ENCODE data around the gene CT55.
"Not testable (repeated sequence)": the region's sequence is repeated elsewhere in the genome, so short reads cannot be mapped to it uniquely, and the experiment has no call there.

CT55 gene, protein sequence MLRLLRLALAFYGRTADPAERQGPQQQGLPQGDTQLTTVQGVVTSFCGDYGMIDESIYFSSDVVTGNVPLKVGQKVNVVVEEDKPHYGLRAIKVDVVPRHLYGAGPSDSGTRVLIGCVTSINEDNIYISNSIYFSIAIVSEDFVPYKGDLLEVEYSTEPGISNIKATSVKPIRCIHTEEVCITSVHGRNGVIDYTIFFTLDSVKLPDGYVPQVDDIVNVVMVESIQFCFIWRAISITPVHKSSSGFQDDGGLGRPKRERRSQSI

DNA sequence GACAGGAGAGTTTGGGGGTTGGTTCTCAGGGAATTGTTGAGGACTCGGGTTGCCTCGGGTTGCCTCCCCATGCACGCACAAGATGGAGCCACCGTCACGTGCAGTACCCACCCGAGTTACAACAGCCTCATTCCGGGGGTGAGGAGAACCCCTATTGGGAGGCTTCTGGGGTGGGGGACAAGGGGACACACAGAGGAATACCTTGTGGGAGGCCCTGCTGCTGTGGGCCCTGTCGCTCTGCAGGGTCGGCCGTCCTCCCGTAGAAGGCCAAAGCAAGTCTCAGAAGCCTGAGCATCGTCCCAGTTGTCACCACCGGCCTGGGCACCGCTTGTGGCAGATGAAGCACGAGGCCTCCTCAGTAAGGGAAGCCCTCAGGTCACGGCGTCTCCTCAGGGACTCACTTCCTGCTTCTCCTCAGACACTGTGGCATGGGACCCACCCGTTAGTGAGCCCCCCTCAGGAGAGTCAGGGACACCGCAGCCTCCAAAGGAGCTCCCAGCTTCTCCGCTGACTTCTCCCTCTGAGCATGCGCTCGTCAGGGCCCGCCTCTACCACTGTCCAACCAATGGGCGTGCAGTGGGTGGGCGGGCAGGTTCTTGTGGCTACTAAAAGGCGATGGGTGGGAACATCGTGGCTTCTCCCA lies at the start of gene CT55:
TSS of gene CT55 (minus strand) at position 522 of the 643 bp plus-strand sequence. CDS start at position 295, 227 bp downstream.
- DNase-seq (ENCODE audit: low read depth in 1 of 2, low spot score in 1 of 2), result no peak
- in situ Hi-C loops (cut with HindIII; ENCODE audit: low pct_unique_long_range_greater_than_20kb, low sequenced_read_pairs), result no loop called here
- no peak for TF ChIP-seq JUND (IDR thresholded peaks at IDR 0.05; ENCODE audit: low read depth)

DNA sequence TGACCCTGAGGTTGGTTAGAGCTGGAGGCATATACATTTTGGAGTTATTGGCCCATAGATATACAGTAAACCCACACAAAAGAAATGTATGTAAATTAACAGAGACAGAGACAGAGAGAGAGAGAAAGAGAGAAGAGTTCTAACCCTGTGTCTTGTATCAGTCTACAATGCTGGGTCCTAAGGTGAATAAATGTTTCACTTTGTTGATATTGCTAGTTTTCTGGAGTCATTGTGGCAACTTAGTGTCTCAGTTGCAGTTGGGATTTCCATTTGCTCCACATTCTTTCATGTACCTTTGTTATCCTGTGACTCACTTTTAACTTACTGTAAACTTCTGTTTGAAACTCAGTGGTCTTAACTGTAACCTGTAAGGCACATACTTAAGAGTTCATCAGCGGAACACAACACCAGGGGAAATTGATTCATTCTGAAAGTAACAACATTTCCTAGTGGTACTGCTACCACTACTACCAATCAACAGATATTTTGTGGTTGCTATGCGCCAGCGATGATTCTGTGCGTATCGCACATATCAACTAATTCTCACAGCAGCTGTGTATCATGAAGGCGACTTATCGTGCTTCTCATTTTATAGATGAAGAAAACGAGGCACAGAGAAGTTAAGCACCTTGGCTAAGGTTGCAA lies 42.1 kb upstream of the CT55 start:
- in situ Hi-C loops (cut with HindIII; ENCODE audit: low pct_unique_long_range_greater_than_20kb, low sequenced_read_pairs), result no loop called here
- no peak for DNase-seq (ENCODE audit: low read depth in 1 of 2, low spot score in 1 of 2)
- no peak for TF ChIP-seq JUND (IDR thresholded peaks at IDR 0.05; ENCODE audit: low read depth)

DNA sequence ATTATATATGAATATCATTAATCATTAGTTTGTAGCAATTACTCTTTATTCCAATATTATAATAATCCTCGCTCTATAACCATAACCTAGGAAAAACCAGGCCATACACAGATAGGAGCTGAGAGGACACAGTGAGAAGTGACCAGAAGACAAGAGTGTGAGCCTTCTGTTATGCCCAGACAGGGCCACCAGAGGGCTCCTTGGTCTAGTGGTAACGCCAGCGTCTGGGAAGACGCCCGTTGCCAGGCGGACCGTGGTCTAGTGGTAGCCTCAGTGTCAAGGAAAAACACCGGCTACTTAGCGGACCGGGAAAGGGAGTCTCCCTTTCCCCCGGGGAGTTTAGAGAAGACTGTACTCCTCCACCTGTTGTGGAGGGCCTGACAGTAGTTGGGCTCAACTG lies 35.2 kb upstream of the CT55 start:
- in situ Hi-C loops (cut with HindIII; ENCODE audit: low pct_unique_long_range_greater_than_20kb, low sequenced_read_pairs), result not testable (repeated sequence)
- DNase-seq (ENCODE audit: low read depth in 1 of 2, low spot score in 1 of 2), result peak in 1 of 2 experiments; percentile 0

DNA sequence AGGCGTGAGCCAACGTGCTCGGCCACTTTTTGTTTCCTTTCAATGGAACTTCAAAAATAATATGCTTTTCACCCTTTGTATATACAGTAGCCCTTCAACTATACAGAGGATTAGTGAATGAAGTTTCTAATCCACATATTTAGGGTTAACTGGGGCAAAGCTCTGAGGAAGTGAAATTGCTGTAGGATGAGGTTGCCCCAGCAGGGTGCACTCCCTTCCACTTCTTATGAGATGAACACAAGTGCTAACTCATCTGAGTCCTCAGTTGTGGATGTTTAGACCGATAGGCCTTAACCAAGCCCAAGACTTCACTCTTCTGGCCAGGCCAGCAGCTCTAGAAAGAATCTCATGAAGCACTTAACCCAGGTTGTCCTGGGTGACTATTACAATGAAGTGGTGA lies 29.1 kb upstream of the CT55 start:
- no peak for DNase-seq (ENCODE audit: low read depth in 1 of 2, low spot score in 1 of 2)
- TF ChIP-seq JUND (IDR thresholded peaks at IDR 0.05; ENCODE audit: low read depth), result no peak
- in situ Hi-C loops (cut with HindIII; ENCODE audit: low pct_unique_long_range_greater_than_20kb, low sequenced_read_pairs), result no loop called here

DNA sequence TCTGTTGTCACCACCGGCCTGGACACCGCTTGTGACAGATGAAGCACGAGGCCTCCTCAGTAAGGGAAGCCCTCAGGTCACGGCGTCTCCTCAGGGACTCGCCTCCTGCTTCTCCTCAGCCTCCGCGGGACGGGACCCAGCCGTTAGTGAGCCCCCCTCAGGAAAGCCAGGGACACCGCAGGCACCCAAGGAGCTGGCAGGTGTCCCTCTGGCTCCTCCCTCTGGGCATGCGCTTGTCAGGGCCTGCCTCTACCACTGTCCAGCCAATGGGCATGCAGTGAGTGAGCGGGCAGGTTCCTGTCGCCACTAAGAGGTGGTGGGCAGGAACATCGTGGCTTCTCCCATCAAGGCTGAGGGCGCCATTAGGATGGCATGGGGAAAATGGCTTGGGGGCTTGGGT lies 23.5 kb upstream of the CT55 start:
- TF ChIP-seq JUND (IDR thresholded peaks at IDR 0.05; ENCODE audit: low read depth), result no peak

DNA sequence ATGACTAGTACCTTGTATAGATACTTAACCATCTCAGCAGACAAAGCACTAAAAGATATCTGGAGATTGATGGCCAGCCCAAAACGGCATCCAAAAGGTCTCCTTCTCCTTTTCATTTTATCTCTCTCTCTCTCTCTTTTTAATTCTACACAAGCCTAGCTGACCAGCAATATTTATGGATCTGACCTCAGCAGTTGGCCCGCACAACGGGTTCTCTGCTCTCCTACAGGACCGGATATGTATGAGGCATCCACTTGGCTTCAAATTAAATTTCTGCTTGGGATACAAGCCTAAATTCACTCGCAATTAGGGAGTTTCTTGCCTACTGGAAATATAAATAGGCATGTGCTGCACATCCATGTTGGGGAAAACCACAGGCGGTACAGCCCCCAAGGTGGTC lies 22.5 kb upstream of the CT55 start:
- no peak for DNase-seq (ENCODE audit: low read depth in 1 of 2, low spot score in 1 of 2)
- no peak for TF ChIP-seq JUND (IDR thresholded peaks at IDR 0.05; ENCODE audit: low read depth)
- in situ Hi-C loops (cut with HindIII; ENCODE audit: low pct_unique_long_range_greater_than_20kb, low sequenced_read_pairs), result no loop called here

More for the DNA sequence above, 23.5 kb upstream of the CT55 start:
- DNase-seq (ENCODE audit: low read depth in 1 of 2, low spot score in 1 of 2), result no peak
- in situ Hi-C loops (cut with HindIII; ENCODE audit: low pct_unique_long_range_greater_than_20kb, low sequenced_read_pairs), result no loop called here

DNA sequence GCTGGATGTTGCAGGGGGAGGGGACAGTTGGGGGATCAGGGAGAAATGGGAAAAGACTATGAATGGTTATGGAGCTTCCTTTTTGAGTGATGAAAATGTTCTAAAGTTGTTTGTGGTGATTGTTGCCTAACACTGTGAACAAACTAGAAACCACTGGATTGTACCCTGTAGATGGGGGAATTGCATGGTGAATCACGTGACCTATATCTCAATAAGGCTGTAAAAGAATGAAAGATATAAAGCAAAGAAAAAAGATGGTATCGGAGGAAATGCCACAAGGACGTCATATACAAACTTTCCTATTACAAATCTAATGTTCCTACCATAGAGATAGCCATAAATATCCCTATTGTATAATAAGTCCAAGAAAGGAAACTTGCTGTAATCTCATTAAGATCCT lies 20.6 kb upstream of the CT55 start:
- TF ChIP-seq JUND (IDR thresholded peaks at IDR 0.05; ENCODE audit: low read depth), result no peak
- in situ Hi-C loops (cut with HindIII; ENCODE audit: low pct_unique_long_range_greater_than_20kb, low sequenced_read_pairs), result no loop called here
- DNase-seq (ENCODE audit: low read depth in 1 of 2, low spot score in 1 of 2), result no peak

DNA sequence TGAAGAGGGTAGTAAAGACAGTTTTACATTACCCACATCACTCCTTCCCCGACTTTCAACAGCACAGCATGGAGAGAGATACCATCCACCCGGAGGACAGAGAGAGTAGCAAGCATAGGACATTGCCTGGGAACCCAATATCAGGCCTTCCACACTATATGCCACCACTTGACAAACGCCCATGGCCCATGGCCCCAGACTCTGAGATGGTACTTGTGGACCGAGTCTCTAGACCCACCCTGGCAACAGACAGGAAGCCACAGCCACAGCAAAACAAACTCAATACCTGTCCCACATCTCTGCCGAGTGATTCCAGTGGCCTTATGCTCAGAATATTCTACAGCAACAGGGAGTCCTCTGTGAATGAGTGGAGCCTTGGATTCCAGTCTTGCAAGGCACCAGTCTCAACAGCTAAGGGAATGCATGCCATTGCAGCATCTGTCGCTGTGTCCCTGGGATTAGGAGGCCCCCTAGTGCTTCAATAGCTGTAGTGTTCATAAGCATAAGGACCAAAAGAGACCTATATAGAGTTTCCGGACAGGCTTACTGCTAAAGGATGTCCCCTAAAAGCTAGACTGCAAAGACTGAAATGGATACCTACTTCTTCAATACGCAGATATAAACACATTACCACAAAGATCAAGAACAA lies 14.7 kb upstream of the CT55 start:
- peak; percentile 18 to 67 for DNase-seq (ENCODE audit: low read depth in 1 of 2, low spot score in 1 of 2)
- in situ Hi-C loops (cut with HindIII; ENCODE audit: low pct_unique_long_range_greater_than_20kb, low sequenced_read_pairs), result no loop called here
- TF ChIP-seq JUND (IDR thresholded peaks at IDR 0.05; ENCODE audit: low read depth), result no peak

DNA sequence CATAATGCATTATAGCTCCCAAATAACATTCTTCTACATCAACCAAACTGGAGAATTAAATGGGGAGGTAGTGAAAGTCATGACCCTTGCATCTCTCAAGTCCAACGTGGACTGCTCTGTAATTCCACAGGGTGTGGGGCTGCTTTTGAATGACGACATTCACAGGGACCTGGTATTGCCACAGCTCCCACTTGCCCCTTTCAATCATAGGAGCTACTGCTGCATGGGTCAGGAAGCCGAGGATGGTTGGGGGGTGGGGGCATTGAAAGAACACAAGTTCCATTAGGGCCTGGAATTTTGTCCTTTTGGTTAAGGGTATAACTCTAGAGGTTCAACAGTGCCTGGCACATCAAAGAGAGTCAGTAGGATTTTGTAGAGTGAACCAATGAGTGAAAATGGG lies 7.4 kb upstream of the CT55 start:
- DNase-seq (ENCODE audit: low read depth in 1 of 2, low spot score in 1 of 2), result no peak
- TF ChIP-seq JUND (IDR thresholded peaks at IDR 0.05; ENCODE audit: low read depth), result no peak
- in situ Hi-C loops (cut with HindIII; ENCODE audit: low pct_unique_long_range_greater_than_20kb, low sequenced_read_pairs), result no loop called here

DNA sequence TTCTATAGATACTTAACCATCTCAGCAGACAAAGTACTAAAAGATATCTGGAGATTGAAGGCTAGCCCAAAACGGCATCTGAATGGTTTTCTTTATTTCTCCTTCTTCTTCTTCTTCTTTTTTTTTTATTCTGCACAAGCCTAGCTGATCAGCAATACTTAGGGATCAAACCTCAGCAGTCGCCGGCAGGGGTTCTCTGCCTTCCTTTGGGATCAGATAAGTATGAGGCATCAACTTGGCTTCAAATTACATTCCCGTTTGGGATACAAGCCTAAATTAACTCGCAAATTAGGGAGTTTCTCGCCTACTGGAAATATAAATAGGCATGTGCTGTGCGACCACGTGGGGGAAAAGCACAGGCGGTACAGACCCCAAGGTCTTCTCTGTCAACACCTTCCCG lies 730 bp downstream of the CT55 start:
- TF ChIP-seq JUND (IDR thresholded peaks at IDR 0.05; ENCODE audit: low read depth), result no peak
- in situ Hi-C loops (cut with HindIII; ENCODE audit: low pct_unique_long_range_greater_than_20kb, low sequenced_read_pairs), result no loop called here
- DNase-seq (ENCODE audit: low read depth in 1 of 2, low spot score in 1 of 2), result no peak

DNA sequence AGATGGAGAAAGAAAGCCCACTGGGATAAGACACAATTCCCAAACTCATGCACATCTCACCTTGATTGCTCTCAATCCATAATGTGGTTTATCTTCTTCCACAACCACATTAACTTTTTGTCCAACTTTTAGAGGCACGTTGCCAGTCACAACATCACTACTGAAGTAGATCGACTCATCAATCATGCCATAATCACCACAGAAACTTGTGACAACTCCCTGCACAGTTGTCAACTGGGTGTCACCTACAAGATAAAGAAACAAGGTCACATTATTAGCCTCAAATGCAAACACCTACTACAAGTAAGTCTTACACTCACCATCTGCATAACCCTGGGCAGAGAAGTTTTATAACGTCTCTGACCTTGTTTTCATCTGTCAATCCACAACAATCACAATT lies 1.7 kb downstream of the CT55 start:
- in situ Hi-C loops (cut with HindIII; ENCODE audit: low pct_unique_long_range_greater_than_20kb, low sequenced_read_pairs); DNase-seq (ENCODE audit: low read depth in 1 of 2, low spot score in 1 of 2): not testable (repeated sequence)

DNA sequence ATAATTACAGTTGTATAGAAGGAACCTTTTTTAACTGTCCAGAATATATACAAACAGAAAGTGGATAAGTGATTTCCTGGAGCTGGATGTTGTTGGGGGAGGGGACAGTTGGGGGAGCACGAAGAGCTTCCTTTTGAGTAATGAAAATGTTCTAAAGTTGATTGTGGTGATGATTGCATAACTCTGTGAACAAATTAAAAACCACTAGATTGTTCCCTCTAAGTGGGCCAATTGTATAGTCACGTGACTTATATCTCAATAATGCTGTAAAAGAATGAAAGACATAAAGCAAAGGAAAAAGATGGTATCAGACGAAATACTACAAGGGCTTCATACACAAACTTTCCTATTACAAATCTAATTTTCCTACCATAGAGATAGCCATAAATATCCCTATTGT lies 2.7 kb downstream of the CT55 start:
- in situ Hi-C loops (cut with HindIII; ENCODE audit: low pct_unique_long_range_greater_than_20kb, low sequenced_read_pairs), result no loop called here
- no peak for TF ChIP-seq JUND (IDR thresholded peaks at IDR 0.05; ENCODE audit: low read depth)
- no peak for DNase-seq (ENCODE audit: low read depth in 1 of 2, low spot score in 1 of 2)

DNA sequence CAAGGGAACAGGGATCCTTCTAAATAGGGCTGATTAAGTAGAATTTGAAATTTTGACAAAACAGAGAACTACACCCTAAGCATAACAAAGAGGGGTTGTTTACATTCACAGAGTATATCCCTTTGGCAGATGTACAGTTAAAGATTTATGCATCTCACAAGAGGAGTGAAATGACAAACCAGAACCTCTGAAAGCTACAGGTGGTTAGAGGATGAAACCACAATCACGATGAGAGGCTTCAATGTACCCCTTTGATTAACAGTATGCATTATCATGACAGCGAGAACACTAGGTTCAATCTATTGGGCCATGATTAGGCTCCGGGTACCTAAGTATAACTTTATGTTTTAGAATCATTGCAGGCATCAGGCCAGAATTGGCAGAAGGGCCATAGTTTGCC lies 16.5 kb downstream of the CT55 start:
- DNase-seq (ENCODE audit: low read depth in 1 of 2, low spot score in 1 of 2); in situ Hi-C loops (cut with HindIII; ENCODE audit: low pct_unique_long_range_greater_than_20kb, low sequenced_read_pairs): not testable (repeated sequence)

DNA sequence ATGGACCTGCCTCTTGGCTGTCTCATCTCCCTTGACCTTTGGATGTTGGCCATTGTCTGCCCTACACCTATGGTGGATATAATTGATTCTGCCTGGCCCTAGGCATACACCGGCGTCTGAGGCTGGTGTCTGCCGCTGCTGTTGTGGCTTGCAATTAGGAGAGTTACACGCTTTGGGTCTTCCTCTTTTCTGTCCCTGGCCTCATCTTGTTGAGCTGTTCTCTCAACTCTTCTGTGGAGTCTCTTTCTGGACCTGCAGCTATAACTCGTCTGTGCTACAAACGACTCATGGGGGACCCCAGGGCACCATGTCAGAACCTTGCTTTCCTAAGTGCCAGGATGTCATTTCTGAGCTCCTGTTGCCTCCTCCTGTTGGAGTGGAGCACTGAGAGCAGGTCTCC lies 45.1 kb downstream of the CT55 start:
- DNase-seq (ENCODE audit: low read depth in 1 of 2, low spot score in 1 of 2); in situ Hi-C loops (cut with HindIII; ENCODE audit: low pct_unique_long_range_greater_than_20kb, low sequenced_read_pairs): not testable (repeated sequence)

DNA sequence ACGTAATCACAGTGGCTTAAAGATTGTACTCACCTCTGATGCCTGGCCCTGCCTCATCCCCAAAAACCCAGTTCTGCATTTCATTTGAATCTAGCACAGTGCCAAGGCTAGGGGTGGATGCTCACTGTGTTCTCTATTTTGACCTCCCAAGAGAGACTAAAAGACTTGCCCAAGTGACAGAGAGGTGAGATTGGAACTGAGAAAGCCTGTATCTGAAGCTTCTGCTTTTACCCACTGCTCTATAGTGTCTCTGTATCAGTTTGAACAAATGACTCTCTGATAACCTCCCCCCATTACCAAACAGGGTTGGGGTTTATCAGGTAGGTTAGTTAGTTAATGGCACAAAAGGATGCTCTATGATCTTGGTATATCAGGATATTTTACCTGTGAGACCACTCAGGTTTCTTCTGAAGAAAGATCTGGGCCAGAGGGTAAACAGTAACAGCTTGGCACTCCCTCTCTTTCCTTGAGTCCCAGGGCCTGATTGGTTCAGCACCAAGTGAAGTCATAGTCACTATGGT lies 51.1 kb downstream of the CT55 start, which contains the start of gene ETDB:
TSS of gene ETDB (minus strand) at position 471 of the 521 bp plus-strand sequence. CDS start 1,265 bp downstream, outside the sequence.
- in situ Hi-C loops (cut with HindIII; ENCODE audit: low pct_unique_long_range_greater_than_20kb, low sequenced_read_pairs); DNase-seq (ENCODE audit: low read depth in 1 of 2, low spot score in 1 of 2): not testable (repeated sequence)

DNA sequence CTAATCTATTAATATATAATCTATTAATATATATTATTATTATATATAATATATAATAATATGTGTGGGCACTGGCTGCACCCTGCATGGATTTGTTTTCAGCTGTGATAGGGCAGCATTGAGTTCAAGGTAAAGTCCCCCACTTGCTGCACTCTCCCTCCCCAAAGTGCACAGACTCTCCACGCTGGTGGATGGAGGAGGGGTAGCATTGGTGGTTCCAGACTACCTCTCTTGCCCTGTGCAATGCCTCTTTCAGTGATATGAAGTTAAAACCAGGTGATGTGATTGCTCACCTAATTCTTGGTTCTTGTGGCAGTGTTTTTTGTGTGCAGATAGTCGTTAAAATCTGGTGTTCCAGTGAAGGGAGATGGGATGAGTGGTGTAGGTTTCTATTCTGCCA lies 55.1 kb downstream of the CT55 start:
- in situ Hi-C loops (cut with HindIII; ENCODE audit: low pct_unique_long_range_greater_than_20kb, low sequenced_read_pairs); DNase-seq (ENCODE audit: low read depth in 1 of 2, low spot score in 1 of 2): not testable (repeated sequence)
